ENCODE measurements around the gene IGF2BP2.

DNA sequence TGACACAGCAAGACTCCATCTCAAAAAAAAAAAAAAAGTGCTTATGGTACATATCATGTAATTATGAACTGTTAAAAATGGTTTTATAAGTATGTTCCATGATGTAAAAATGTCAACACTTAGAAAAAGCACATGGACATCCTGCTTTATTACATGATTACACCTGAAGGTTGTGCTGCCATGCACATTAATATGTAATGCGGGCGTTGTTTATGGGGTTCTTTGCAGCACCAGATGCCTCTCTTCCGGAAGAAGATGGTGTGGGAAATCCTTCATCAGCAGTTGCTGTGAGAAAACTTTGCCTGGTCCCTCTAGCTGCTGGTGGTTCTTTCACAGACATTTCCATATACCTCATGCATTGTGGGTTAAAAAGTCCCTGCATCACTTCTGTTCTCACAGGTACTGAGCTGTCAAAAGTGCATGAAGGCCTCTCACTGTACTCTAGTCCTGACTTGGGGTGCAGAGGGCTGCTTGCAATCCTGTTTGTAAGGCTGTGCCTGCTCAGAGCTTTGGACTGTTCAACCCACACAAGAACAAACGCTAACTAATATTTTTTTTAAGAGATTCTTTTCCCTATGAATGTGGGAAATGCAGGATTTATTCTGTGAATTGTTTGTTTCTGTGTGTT, 195.2 kb downstream of the IGF2BP2 start:
- no peak for TF ChIP-seq POLR2A (IDR thresholded peaks at IDR 0.05; ENCODE audit: low read depth, low read length)
- no peak for TF ChIP-seq POLR2AphosphoS5 (IDR thresholded peaks at IDR 0.05; ENCODE audit: low read depth, low read length)
- TF ChIP-seq TAF1 (IDR thresholded peaks at IDR 0.05; ENCODE audit: borderline replicate concordance, low read depth, low read length), result no peak

Data from GM12892 (cell line).